SK-N-MC (cell line): Measurements from ENCODE around the gene NT5DC1.

Experiments
- EZH2 ChIP-seq: fragments of 200-600 bp; sonication (generic); IDR thresholded peaks from one replicate; pipeline ENCODE4 v1.6.1; 2017; ENCODE audit warnings: antibody characterized with exemption
- FOXP2 ChIP-seq: optimal IDR thresholded peaks from 2 replicates; pipeline ENCODE3; 2011; ENCODE audit warnings: mild to moderate bottlenecking, moderate library complexity; ENCODE audit not compliant: insufficient read depth; ENCODE audit errors: extremely low read length, control extremely low read depth
- POLR2AphosphoS5 ChIP-seq: IDR thresholded peaks from 2 replicates; pipeline ENCODE4 v1.6.1; 2012; ENCODE audit warnings: mild to moderate bottlenecking, low read depth, low read length, borderline replicate concordance

- TF ChIP-seq EZH2 (no peak), POLR2AphosphoS5 (no peak), FOXP2 (no peak)
Observed at GRCh38 chr6:116145803-116146675, 45.4 kb downstream of the NT5DC1 start.
